Stimulated activated CD8-positive, alpha-beta memory T cell treated with anti-CD3 and anti-CD28 coated beads, Interleukin-4, amount 100 ng/mL, for 24 hours (primary cell): ENCODE data around the gene C14orf39.
"Not testable (repeated sequence)": the region's sequence is repeated elsewhere in the genome, so short reads cannot be mapped to it uniquely, and the experiment has no call there.

Source experiments
- DNase-seq: peaks from one replicate; pipeline ENCODE4 v3.0.0-alpha.2; 2020; ENCODE audit warnings: low read depth

C14orf39 gene

GRCh38 chr14:60495946-60496345 lies 10.1 kb upstream of the C14orf39 start:
- no peak for DNase-seq

GRCh38 chr14:60490270-60490669 lies 4.4 kb upstream of the C14orf39 start:
- no peak for DNase-seq

- DNase-seq: no peak
These were observed 2.3 kb upstream of the C14orf39 start for GRCh38 chr14:60488175-60488574.

GRCh38 chr14:60487211-60487610 lies 1.3 kb upstream of the C14orf39 start:
- no peak for DNase-seq

- no peak for DNase-seq
These were observed 736 bp downstream of the C14orf39 start for GRCh38 chr14:60485057-60485597.

- DNase-seq: no peak
These were observed 3.1 kb downstream of the C14orf39 start for GRCh38 chr14:60482743-60483142.

GRCh38 chr14:60480248-60480647 lies 5.6 kb downstream of the C14orf39 start:
- not testable (repeated sequence) for DNase-seq

- DNase-seq: no peak
These were observed 30.0 kb downstream of the C14orf39 start for GRCh38 chr14:60455875-60456274.

GRCh38 chr14:60430276-60430675 lies 55.6 kb downstream of the C14orf39 start:
- no peak for DNase-seq

- no peak for DNase-seq
These were observed 65.8 kb downstream of the C14orf39 start for GRCh38 chr14:60420050-60420449.

GRCh38 chr14:60397550-60397949 lies 88.3 kb downstream of the C14orf39 start:
- not testable (repeated sequence) for DNase-seq

- DNase-seq: no peak
These were observed 89.0 kb downstream of the C14orf39 start for GRCh38 chr14:60396718-60397343.
